MCF 10A (cell line): ENCODE measurements around the gene TULP4. TPM values are rescaled to one million over a fixed set of nuclear protein-coding genes. Genes with fewer than 3 reads are reported as not detected.
"Not testable (repeated sequence)": the region's sequence is repeated elsewhere in the genome, so short reads cannot be mapped to it uniquely, and the experiment has no call there.

Experiments used
- BruUV-seq: library from RNA; stranded (reverse); fragments of 400-500 nt; replicated peaks from 2 replicates; lab custom pipeline; 2021; lab: Mats Ljungman, UMichigan
- CTCF ChIA-PET: fragments of 300-600 bp; sonication (Branson Sonifier 250); formaldehyde crosslinking; extraction: SDS; loops from one replicate; lab custom pipeline; 2021; ENCODE audit warnings: antibody characterized with exemption, inconsistent platforms; lab: Yijun Ruan, JAX
- POLR2A ChIA-PET: fragments of 300-600, 350-650 bp; sonication (Branson Sonifier 250); formaldehyde crosslinking; extraction: SDS; loops from one replicate; lab custom pipeline; 2020; ENCODE audit warnings: antibody characterized with exemption, inconsistent platforms; lab: Yijun Ruan, JAX
- DNase-seq: peaks from one replicate; pipeline ENCODE4 v3.0.0-alpha.2; 2018; ENCODE audit not compliant: unreplicated experiment
- H3K27ac Mint-ChIP-seq: one replicate; pipeline ENCODE4 v1.8.0; 2022; ENCODE audit warnings: mild to moderate bottlenecking, low read depth, mixed read lengths; ENCODE audit not compliant: unreplicated experiment
- H3K27me3 Mint-ChIP-seq: one replicate; pipeline ENCODE4 v1.8.0; 2022; ENCODE audit warnings: mixed read lengths; ENCODE audit not compliant: insufficient read depth, unreplicated experiment
- H3K36me3 Mint-ChIP-seq: one replicate; pipeline ENCODE4 v1.8.0; 2022; ENCODE audit warnings: mild to moderate bottlenecking, moderate library complexity, mixed read lengths; ENCODE audit not compliant: insufficient read depth, unreplicated experiment
- H3K4me1 Mint-ChIP-seq: one replicate; pipeline ENCODE4 v1.8.0; 2022; ENCODE audit warnings: mixed read lengths; ENCODE audit not compliant: insufficient read depth, unreplicated experiment
- H3K4me3 Mint-ChIP-seq: one replicate; pipeline ENCODE4 v1.8.0; 2022; ENCODE audit warnings: mild to moderate bottlenecking, moderate library complexity, mixed read lengths; ENCODE audit not compliant: unreplicated experiment
- H3K9me3 Mint-ChIP-seq: one replicate; pipeline ENCODE4 v1.8.0; 2022; ENCODE audit warnings: mixed read lengths; ENCODE audit not compliant: unreplicated experiment
- CTCF ChIP-seq: fragments of 200-600 bp; IDR thresholded peaks from one replicate; pipeline ENCODE4 v1.8.0; 2022; ENCODE audit warnings: antibody characterized with exemption, mild to moderate bottlenecking; ENCODE audit not compliant: unreplicated experiment
- intact Hi-C: fragments of 100-400 bp; cut with micrococcal nuclease; formaldehyde crosslinking; loops from 2 replicates; pipeline ENCODE4 v1.14.1; 2022
- total RNA-seq: library from RNA; stranded (reverse); gene quantifications from 2 replicates; pipeline ENCODE4 v1.2.3, GENCODE V29; 2022

The TULP4 gene
- total RNA-seq, 1 experiment from 2014 or later, result 64.2 TPM

- TF ChIP-seq CTCF, result no peak
- intact Hi-C loops, result no loop called here
- POLR2A ChIA-PET, result interaction anchor here (0.5 to 0.6 kb wide), 2 partner anchors 303 to 938 kb away, joined by 3 read pairs; no protein-coding TSS in a partner anchor
- no peaks in the 10 kb centered on the region for H3K9me3 Mint-ChIP-seq
- no peak for DNase-seq
- no peaks in the 10 kb centered on the region for H3K36me3 Mint-ChIP-seq
- peaks cover 32% of the 10 kb centered on the region for H3K27me3 Mint-ChIP-seq
- H3K4me3 Mint-ChIP-seq, result no peak overlapping the region
- H3K4me1 Mint-ChIP-seq, result peaks cover 5% of the 10 kb centered on the region
- H3K27ac Mint-ChIP-seq, result no peak overlapping the region
- CTCF ChIA-PET, result interaction anchor here (0.6 to 3.2 kb wide), 4 partner anchors 8 to 339 kb away, joined by 3 to 12 read pairs (median 3); no protein-coding TSS in a partner anchor
- no TSS peak for BruUV-seq
Measured at GRCh38 chr6:158552055-158552795, 240.0 kb downstream of the TULP4 start.

GRCh38 chr6:158552796-158553138, 240.5 kb downstream of the TULP4 start:
- POLR2A ChIA-PET, result interaction anchor here (0.6 to 0.7 kb wide), 2 partner anchors 111 to 937 kb away, joined by 3 to 4 read pairs; no protein-coding TSS in a partner anchor
- no TSS peak for BruUV-seq
- no peaks in the 10 kb centered on the region for H3K9me3 Mint-ChIP-seq
- CTCF ChIA-PET, result interaction anchor here (0.6 to 3.2 kb wide), 3 partner anchors 332 to 347 kb away, joined by 3 to 12 read pairs (median 3); no protein-coding TSS in a partner anchor
- peaks cover 32% of the 10 kb centered on the region for H3K27me3 Mint-ChIP-seq
- DNase-seq, result no peak
- H3K36me3 Mint-ChIP-seq, result no peaks in the 10 kb centered on the region
- intact Hi-C loops, result no loop called here
- no peak overlapping the region for H3K27ac Mint-ChIP-seq
- H3K4me1 Mint-ChIP-seq, result peaks cover 5% of the 10 kb centered on the region
- H3K4me3 Mint-ChIP-seq, result no peak overlapping the region
- no peak for TF ChIP-seq CTCF

- H3K27me3 Mint-ChIP-seq, result peaks cover 32% of the 10 kb centered on the region
- no peaks in the 10 kb centered on the region for H3K9me3 Mint-ChIP-seq
- no TSS peak for BruUV-seq
- no peak overlapping the region for H3K27ac Mint-ChIP-seq
- TF ChIP-seq CTCF, result no peak
- CTCF ChIA-PET, result interaction anchor here (1.0 kb wide), 1 partner anchor 36 kb away, joined by 3 read pairs; no protein-coding TSS in a partner anchor
- intact Hi-C loops, result no loop called here
- H3K4me1 Mint-ChIP-seq, result no peaks in the 10 kb centered on the region
- POLR2A ChIA-PET, result interaction anchor here (0.7 kb wide), 2 partner anchors 19 to 334 kb away, joined by 3 read pairs; no protein-coding TSS in a partner anchor
- H3K36me3 Mint-ChIP-seq, result no peaks in the 10 kb centered on the region
- DNase-seq, result no peak
- H3K4me3 Mint-ChIP-seq, result no peak overlapping the region
Measured at GRCh38 chr6:158554611-158555361, 242.5 kb downstream of the TULP4 start.

- intact Hi-C loops, result no loop called here
- H3K4me3 Mint-ChIP-seq, result no peak overlapping the region
Measured at GRCh38 chr6:158556113-158556512, 243.8 kb downstream of the TULP4 start.

GRCh38 chr6:158557110-158557509, 244.8 kb downstream of the TULP4 start:
- Mint-ChIP-seq H3K4me1 (peaks cover 13% of the 10 kb centered on the region), H3K27me3 (peaks cover 29% of the 10 kb centered on the region)
- H3K36me3 Mint-ChIP-seq, H3K9me3 Mint-ChIP-seq, H3K27ac Mint-ChIP-seq, BruUV-seq, DNase-seq, H3K4me3 Mint-ChIP-seq, intact Hi-C loops: not testable (repeated sequence)
- CTCF ChIA-PET, result interaction anchor here (0.6 to 1.4 kb wide), 3 partner anchors 227 to 585 kb away, joined by 3 read pairs; no protein-coding TSS in a partner anchor
- POLR2A ChIA-PET, result interaction anchor here (0.9 to 1.2 kb wide), 2 partner anchors 21 to 338 kb away, joined by 3 read pairs; no protein-coding TSS in a partner anchor

More at GRCh38 chr6:158556113-158556512, 243.8 kb downstream of the TULP4 start:
- ChIA-PET POLR2A (no interaction called here), CTCF (no interaction called here)
- peaks cover 3% of the 10 kb centered on the region for H3K4me1 Mint-ChIP-seq
- H3K27me3 Mint-ChIP-seq, result peaks cover 32% of the 10 kb centered on the region
- no peak for TF ChIP-seq CTCF
- no peaks in the 10 kb centered on the region for H3K9me3 Mint-ChIP-seq
- no peak overlapping the region for H3K27ac Mint-ChIP-seq
- no TSS peak for BruUV-seq
- DNase-seq, result no peak
- H3K36me3 Mint-ChIP-seq, result no peaks in the 10 kb centered on the region
